Vagina (tissue), 2 donors: ENCODE results near the gene NPLOC4.

Experiments
- CTCF ChIP-seq, 3 experiments: fragments of 450-650 bp in 2 of 3; fragments of 200-600 bp in 1 of 3; sonication (generic) in 1 of 3; IDR thresholded peaks; one replicate each; pipeline ENCODE4 v1.5.1; 2017 to 2019; ENCODE audit warnings: antibody characterized with exemption in 3 of 3, mild to moderate bottlenecking in 2 of 3, moderate library complexity in 2 of 3
- POLR2A ChIP-seq, 2 donors: fragments of 450-650 bp; IDR thresholded peaks; one replicate each; pipeline ENCODE4 v1.6.1; 2017; ENCODE audit warnings: antibody characterized with exemption in 2 of 2, mild to moderate bottlenecking in 2 of 2, moderate library complexity in 2 of 2
- POLR2AphosphoS5 ChIP-seq, 2 donors: sonication (generic); formaldehyde crosslinking; IDR thresholded peaks; one replicate each; pipeline ENCODE4 v1.9.0; 2017; ENCODE audit warnings: antibody characterized with exemption in 2 of 2, mild to moderate bottlenecking in 2 of 2, low read depth in 1 of 2; ENCODE audit not compliant: insufficient read depth in 1 of 2

- TF ChIP-seq POLR2A (IDR thresholded peaks at IDR 0.05), result no peak
- no peak for TF ChIP-seq CTCF (IDR thresholded peaks at IDR 0.05)
- no peak for TF ChIP-seq POLR2AphosphoS5 (IDR thresholded peaks at IDR 0.05; ENCODE audit: insufficient read depth in 1 of 2, low read depth in 1 of 2)
These were observed 23.5 kb upstream of the NPLOC4 start for GRCh38 chr17:81660441-81660840.
